ENCODE results near the gene TMEM72. TPM values are rescaled to one million over a fixed set of nuclear protein-coding genes. Genes with fewer than 3 reads are reported as not detected.
A peak's percentile ranks its signal among the peaks of the same experiment; 100 is the strongest.

The TMEM72 gene
- total and polyA plus RNA-seq, 2 of the 13 experiments (the other 11 are each of a cell fraction or from before 2014, with no cell fraction given) = 0.04 TPM; not detected in 1

DNA sequence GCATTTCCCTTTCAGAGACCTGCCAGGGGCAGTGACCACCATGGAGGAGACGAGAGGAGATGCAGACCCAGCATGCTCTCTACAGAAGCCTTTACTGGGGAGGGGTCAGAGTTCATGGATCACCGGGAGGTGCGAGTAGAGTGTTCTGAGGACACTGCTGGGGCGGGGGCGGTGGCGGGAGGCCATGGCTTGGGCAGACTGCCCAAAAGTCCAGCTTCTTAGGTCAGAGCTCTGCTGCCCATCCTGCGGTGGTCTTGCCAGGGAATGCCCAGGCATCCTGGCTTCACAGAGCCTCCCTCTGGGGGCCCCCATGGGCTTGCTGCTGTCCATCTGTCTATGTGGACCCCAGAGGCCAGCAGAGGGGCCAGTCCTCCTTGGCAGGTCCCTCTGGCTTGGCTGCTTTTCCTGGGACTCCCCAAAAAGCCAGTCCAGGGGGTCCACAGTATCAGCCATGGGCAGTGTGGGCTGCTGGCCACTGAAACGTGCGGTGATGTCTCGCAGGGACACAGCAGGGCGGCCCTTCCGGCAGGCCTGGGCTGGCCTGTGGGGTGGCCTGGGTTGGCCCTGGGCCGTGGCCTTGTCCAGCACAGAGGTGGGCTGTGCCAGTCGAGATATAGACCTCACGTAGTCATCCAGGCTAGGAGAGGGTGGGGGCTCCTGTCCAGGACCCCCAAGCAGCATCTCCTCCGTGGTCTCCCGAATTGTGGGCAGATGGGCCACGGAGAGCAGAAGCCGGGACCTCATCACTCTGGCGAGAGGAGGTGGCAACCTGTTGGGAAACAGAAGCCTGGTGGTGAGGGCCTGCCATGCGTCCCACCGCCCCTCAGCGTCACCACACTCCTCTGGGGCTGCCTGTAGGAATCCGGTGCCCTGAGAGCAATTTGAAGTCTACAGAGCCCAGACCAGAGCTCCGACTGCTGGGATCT is 66.4 kb downstream of the TMEM72 start (continued):
- TF ChIP-seq ZNF781 (CRISPR knock-in tag; IDR thresholded peaks at IDR 0.05; ENCODE audit: borderline replicate concordance, not compliant biosample characterization) (no peak), BORCS8-MEF2B (CRISPR knock-in tag; IDR thresholded peaks at IDR 0.05) (peak; percentile 56; the same call in 1 of the 2 replicates), ZZZ3 (CRISPR knock-in tag; IDR thresholded peaks at IDR 0.05; ENCODE audit: borderline replicate concordance) (no peak), ATRX (CRISPR knock-in tag; IDR thresholded peaks at IDR 0.05; ENCODE audit: borderline replicate concordance) (no peak), ZNF17 (CRISPR knock-in tag; IDR thresholded peaks at IDR 0.05) (no peak), ZNF607 (CRISPR knock-in tag; IDR thresholded peaks at IDR 0.05; ENCODE audit: borderline replicate concordance) (peak; percentile 60; the same call in 1 of the 2 replicates), HOXA5 (CRISPR knock-in tag; IDR thresholded peaks at IDR 0.05) (0 out of 2 replicates have a peak, but pooled peaks have one; percentile 35), ZNF761 (CRISPR knock-in tag; conservative IDR thresholded peaks at IDR 0.05) (no peak), FOXA3 (CRISPR knock-in tag; IDR thresholded peaks at IDR 0.05) (0 out of 2 replicates have a peak, but pooled peaks have one; percentile 9), ZKSCAN5 (CRISPR knock-in tag; IDR thresholded peaks at IDR 0.05) (no peak), MAFG (CRISPR knock-in tag; IDR thresholded peaks at IDR 0.05) (peak; percentile 20; the same call in 1 of the 2 replicates), ZSCAN12 (CRISPR knock-in tag; IDR thresholded peaks at IDR 0.05) (0 out of 2 replicates have a peak, but pooled peaks have one; percentile 20), ZNF343 (CRISPR knock-in tag; IDR thresholded peaks at IDR 0.05) (peak; percentile 20; the same call in 1 of the 2 replicates), HOXD1 (CRISPR knock-in tag; IDR thresholded peaks at IDR 0.05) (no peak), ATF7-NPFF (CRISPR knock-in tag; IDR thresholded peaks at IDR 0.05; ENCODE audit: low read depth) (no peak; the same call in 1 of the 2 replicates)
- TF ChIP-seq, protein P1, sequence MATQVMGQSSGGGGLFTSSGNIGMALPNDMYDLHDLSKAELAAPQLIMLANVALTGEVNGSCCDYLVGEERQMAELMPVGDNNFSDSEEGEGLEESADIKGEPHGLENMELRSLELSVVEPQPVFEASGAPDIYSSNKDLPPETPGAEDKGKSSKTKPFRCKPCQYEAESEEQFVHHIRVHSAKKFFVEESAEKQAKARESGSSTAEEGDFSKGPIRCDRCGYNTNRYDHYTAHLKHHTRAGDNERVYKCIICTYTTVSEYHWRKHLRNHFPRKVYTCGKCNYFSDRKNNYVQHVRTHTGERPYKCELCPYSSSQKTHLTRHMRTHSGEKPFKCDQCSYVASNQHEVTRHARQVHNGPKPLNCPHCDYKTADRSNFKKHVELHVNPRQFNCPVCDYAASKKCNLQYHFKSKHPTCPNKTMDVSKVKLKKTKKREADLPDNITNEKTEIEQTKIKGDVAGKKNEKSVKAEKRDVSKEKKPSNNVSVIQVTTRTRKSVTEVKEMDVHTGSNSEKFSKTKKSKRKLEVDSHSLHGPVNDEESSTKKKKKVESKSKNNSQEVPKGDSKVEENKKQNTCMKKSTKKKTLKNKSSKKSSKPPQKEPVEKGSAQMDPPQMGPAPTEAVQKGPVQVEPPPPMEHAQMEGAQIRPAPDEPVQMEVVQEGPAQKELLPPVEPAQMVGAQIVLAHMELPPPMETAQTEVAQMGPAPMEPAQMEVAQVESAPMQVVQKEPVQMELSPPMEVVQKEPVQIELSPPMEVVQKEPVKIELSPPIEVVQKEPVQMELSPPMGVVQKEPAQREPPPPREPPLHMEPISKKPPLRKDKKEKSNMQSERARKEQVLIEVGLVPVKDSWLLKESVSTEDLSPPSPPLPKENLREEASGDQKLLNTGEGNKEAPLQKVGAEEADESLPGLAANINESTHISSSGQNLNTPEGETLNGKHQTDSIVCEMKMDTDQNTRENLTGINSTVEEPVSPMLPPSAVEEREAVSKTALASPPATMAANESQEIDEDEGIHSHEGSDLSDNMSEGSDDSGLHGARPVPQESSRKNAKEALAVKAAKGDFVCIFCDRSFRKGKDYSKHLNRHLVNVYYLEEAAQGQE (IDR thresholded peaks at IDR 0.05; ENCODE audit: borderline replicate concordance in 1 of 2, low read depth in 1 of 2, low read length in 2 of 2) = no peak
- TF ChIP-seq, protein P2, sequence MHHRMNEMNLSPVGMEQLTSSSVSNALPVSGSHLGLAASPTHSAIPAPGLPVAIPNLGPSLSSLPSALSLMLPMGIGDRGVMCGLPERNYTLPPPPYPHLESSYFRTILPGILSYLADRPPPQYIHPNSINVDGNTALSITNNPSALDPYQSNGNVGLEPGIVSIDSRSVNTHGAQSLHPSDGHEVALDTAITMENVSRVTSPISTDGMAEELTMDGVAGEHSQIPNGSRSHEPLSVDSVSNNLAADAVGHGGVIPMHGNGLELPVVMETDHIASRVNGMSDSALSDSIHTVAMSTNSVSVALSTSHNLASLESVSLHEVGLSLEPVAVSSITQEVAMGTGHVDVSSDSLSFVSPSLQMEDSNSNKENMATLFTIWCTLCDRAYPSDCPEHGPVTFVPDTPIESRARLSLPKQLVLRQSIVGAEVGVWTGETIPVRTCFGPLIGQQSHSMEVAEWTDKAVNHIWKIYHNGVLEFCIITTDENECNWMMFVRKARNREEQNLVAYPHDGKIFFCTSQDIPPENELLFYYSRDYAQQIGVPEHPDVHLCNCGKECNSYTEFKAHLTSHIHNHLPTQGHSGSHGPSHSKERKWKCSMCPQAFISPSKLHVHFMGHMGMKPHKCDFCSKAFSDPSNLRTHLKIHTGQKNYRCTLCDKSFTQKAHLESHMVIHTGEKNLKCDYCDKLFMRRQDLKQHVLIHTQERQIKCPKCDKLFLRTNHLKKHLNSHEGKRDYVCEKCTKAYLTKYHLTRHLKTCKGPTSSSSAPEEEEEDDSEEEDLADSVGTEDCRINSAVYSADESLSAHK (CRISPR knock-in tag; IDR thresholded peaks at IDR 0.05; ENCODE audit: borderline replicate concordance) = no peak
- TF ChIP-seq, protein P3, sequence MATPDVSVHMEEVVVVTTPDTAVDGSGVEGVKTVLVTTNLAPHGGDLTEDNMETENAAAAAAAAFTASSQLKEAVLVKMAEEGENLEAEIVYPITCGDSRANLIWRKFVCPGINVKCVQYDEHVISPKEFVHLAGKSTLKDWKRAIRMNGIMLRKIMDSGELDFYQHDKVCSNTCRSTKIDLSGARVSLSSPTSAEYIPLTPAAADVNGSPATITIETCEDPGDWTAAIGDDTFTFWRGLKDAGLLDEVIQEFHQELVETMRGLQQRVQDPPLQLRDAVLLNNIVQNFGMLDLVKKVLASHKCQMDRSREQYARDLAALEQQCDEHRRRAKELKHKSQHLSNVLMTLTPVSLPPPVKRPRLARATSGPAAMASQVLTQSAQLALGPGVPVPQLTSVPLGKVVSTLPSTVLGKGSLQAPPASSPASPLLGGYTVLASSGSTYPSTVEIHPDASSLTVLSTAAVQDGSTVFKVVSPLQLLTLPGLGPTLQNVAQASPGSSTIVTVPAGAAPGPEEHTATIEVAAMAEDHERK (CRISPR knock-in tag; IDR thresholded peaks at IDR 0.05; ENCODE audit: low read depth) = no peak
- TF ChIP-seq, protein P4, sequence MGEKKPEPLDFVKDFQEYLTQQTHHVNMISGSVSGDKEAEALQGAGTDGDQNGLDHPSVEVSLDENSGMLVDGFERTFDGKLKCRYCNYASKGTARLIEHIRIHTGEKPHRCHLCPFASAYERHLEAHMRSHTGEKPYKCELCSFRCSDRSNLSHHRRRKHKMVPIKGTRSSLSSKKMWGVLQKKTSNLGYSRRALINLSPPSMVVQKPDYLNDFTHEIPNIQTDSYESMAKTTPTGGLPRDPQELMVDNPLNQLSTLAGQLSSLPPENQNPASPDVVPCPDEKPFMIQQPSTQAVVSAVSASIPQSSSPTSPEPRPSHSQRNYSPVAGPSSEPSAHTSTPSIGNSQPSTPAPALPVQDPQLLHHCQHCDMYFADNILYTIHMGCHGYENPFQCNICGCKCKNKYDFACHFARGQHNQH (CRISPR knock-in tag; IDR thresholded peaks at IDR 0.05) = no peak
